GM18505 (cell line): ENCODE measurements around the gene PRKN.

Experiments used
- ATAC-seq: cut with Tn5 transposase; IDR thresholded peaks from one replicate; pipeline ENCODE4 v1.9.1; 2021; ENCODE audit not compliant: unreplicated experiment
- POLR2A ChIP-seq: IDR thresholded peaks from 4 replicates; pipeline ENCODE4 v1.6.1; 2011; ENCODE audit warnings: borderline replicate concordance; ENCODE audit not compliant: insufficient read depth, insufficient read length; ENCODE audit errors: extremely low read depth

The PRKN gene

GRCh38 chr6:162343936-162344645 is 383.5 kb downstream of the PRKN start:
- TF ChIP-seq POLR2A: no peak
- no peak for ATAC-seq

DNA sequence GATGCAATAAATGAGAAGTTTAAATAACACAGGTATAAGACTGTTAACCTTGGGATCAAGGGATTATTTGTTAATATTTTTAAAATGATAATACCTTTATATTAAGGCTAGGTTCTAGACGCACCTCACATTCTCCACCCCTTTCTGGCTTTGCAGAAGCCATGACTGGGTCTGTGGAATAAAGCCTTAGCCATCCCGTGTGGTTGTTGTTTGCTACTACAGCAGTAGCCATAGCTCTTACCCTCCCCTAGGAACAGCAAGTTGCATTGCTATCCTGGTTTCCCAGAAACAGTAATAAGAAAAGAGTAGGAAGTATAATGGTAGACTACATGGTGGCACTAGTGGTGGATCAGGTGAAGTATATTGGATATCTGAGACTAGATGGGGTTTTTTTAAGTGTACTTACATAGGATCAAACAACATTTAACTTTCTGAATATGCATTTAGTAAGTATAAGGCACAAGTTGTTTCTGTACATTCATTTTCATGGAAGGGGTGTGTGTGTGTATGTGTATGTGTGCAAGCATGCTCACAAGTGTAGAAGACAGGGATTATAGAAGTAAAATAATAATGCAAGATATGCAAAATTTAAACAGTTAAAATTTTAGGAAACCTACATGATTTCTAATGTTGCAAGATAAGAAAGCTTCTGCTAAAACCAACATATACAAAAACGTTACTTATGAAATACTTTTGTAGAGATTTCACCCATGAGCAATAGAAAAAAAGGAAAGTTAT is 384.2 kb downstream of the PRKN start:
- TF ChIP-seq POLR2A: no peak
- no peak for ATAC-seq

- TF ChIP-seq POLR2A: no peak
- ATAC-seq: no peak
Observed at GRCh38 chr6:162337412-162337811, 390.2 kb downstream of the PRKN start.

DNA sequence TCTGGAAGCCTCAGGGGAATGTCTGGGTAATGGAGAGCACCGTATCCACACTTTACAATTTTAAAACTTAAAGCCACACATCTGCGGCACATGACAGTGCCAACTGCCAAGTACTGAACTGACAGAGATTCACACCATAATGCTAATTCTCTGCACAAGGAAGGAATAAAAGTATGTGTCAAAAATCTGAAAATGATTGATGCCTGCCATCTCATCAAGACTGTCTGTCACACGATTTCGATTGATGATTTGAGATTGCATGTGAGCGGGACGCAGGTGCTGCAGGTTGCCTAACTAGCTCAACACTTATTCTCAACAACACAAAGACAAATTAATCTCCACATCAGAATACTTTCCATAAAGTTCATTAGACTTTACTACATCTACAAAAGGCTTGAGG is 391.2 kb downstream of the PRKN start:
- ATAC-seq: no peak
- TF ChIP-seq POLR2A: no peak

GRCh38 chr6:162332365-162332764 is 395.2 kb downstream of the PRKN start:
- ATAC-seq: no peak
- TF ChIP-seq POLR2A: no peak

GRCh38 chr6:162331911-162332310 is 395.7 kb downstream of the PRKN start:
- ATAC-seq: no peak
- TF ChIP-seq POLR2A: no peak

DNA sequence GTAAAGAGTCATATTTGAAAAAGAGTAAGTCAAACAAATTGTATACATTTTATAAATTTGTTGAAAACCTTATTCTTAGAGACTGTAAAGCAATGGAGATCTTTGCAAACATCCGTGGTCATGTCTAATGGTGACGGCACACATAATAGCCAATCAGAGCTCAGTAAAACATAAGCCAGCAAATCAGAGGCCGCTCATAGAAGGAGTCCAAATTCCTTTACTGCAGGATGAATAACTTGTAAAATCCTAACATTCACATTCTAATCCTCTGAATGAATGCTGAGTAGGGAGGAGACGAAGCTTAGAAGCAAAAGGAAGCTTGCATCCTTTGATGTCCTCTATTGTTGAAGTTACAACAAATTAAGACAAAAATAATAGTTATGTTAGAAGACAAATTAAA is 401.7 kb downstream of the PRKN start:
- ATAC-seq: no peak

DNA sequence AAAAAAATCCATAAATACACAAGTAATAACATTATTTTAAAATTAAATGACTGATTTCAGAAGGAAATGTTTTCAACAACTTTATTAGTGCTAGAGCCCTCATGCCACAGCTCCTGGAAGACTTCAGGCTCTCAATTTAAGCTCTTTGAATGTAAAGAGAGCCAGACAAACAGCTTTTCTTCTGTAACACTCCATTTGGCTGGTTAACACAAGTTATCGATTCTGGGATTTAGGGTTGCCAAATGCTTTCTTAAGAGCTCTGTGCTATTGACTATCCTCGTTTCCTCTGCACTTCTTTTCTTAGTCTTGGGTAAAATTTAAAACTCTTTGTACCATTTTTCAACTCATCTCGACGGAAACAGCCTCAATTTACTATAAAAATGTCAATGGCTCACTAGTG is 402.5 kb downstream of the PRKN start:
- ATAC-seq: no peak
- TF ChIP-seq POLR2A: no peak

More for the DNA sequence above, 401.7 kb downstream of the PRKN start:
- no peak for TF ChIP-seq POLR2A

DNA sequence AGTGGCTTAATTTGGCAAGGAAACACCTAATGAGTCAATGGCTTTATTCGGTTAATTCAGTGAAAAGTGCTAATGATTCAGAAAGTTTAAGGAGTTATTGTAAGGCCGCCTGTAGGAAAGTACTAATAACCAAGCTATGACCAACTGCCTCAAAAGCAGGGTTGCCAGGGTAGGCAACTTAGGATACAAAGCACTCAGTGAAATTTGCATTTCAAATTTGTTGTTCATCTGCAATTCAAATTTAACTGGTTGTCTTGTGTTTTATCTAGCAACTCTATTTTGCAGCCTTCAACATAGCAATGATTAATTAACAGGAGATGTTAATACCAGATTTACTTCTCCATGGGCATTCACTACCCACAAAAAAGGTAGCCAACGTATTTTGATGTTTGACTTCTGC is 412.3 kb downstream of the PRKN start:
- no peak for TF ChIP-seq POLR2A
- no peak for ATAC-seq

- TF ChIP-seq POLR2A: no peak
- no peak for ATAC-seq
Observed at GRCh38 chr6:162313922-162314660, 413.5 kb downstream of the PRKN start.

GRCh38 chr6:162307865-162308264 is 419.7 kb downstream of the PRKN start:
- no peak for ATAC-seq
- no peak for TF ChIP-seq POLR2A

GRCh38 chr6:162306616-162307015 is 420.9 kb downstream of the PRKN start:
- no peak for TF ChIP-seq POLR2A
- no peak for ATAC-seq

DNA sequence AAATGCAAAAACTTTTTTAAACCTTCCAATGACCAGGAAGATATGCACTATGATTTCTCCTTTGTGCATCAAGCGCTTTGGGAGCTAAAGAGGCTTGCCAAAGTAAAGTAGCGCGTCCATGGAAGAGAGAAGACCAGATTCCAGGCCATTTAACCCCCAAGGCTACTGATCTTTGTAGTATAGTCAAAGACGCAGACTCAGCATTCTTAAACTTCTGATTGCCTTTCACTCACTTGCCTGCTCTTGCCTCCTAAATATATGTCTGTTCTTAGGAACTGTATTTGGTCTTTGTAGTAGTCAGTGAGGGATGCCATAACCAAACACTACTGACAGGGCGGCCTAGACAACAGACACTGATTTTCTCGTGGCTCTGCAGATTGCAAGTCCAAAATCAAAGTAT is 426.4 kb downstream of the PRKN start:
- ATAC-seq: no peak

More for the DNA sequence above, 426.4 kb downstream of the PRKN start:
- TF ChIP-seq POLR2A: no peak
